Left lobe of liver (tissue), 2 donors: ENCODE measurements around the gene RSU1. TPM values are rescaled to one million over a fixed set of nuclear protein-coding genes. Genes with fewer than 3 reads are reported as not detected.

Source experiments
- ATAC-seq: fragments of 200-7000 bp; cut with Tn5 transposase; one replicate; pipeline ENCODE4 v1.9.1; 2020; ENCODE audit warnings: mild to moderate bottlenecking, moderate library complexity
- DNase-seq: peaks from one replicate; pipeline ENCODE4 v3.0.0-alpha.2; 2020; ENCODE audit warnings: low spot score
- total RNA-seq: library from RNA; stranded (reverse); gene quantifications from one replicate; pipeline ENCODE4 v1.2.1, GENCODE V29; 2021
- donor health status: DM: no; HTN: no; CAD: no; lungs with moderate emphysema.
- donor health status: DM: no; HTN: yes; CAD: no.

Gene RSU1
- total RNA-seq, 1 donor from 2014 or later, result 22.6 TPM

GRCh38 chr10:16745061-16745460 is 72.2 kb downstream of the RSU1 start:
- ATAC-seq (no peak), DNase-seq (no peak)

GRCh38 chr10:16742165-16742960 is 74.9 kb downstream of the RSU1 start:
- no peak for ATAC-seq

GRCh38 chr10:16741540-16741939 is 75.7 kb downstream of the RSU1 start:
- ATAC-seq (no peak), DNase-seq (no peak)

More at GRCh38 chr10:16742165-16742960, 74.9 kb downstream of the RSU1 start:
- no peak for DNase-seq

GRCh38 chr10:16737420-16737819 is 79.8 kb downstream of the RSU1 start:
- DNase-seq, result no peak
- ATAC-seq, result no peak

- ATAC-seq (no peak), DNase-seq (no peak)
These were observed 81.6 kb downstream of the RSU1 start for GRCh38 chr10:16735671-16736070.

- DNase-seq, result no peak
- ATAC-seq, result no peak
These were observed 84.8 kb downstream of the RSU1 start for GRCh38 chr10:16732376-16732775.

GRCh38 chr10:16728266-16728665 is 89.0 kb downstream of the RSU1 start:
- DNase-seq (no peak), ATAC-seq (no peak)

GRCh38 chr10:16727666-16728065 is 89.6 kb downstream of the RSU1 start:
- ATAC-seq (no peak), DNase-seq (no peak)

GRCh38 chr10:16724509-16724908 is 92.7 kb downstream of the RSU1 start:
- DNase-seq (no peak), ATAC-seq (no peak)

GRCh38 chr10:16720812-16721211 is 96.4 kb downstream of the RSU1 start:
- no peak for ATAC-seq

GRCh38 chr10:16717622-16718395 is 99.4 kb downstream of the RSU1 start:
- no peak for ATAC-seq
- no peak for DNase-seq

More at GRCh38 chr10:16720812-16721211, 96.4 kb downstream of the RSU1 start:
- no peak for DNase-seq

- DNase-seq (no peak), ATAC-seq (no peak)
These were observed 101.2 kb downstream of the RSU1 start for GRCh38 chr10:16716051-16716450.

GRCh38 chr10:16713290-16713689 is 103.9 kb downstream of the RSU1 start:
- ATAC-seq (no peak), DNase-seq (no peak)

- no peak for ATAC-seq
- no peak for DNase-seq
These were observed 104.3 kb downstream of the RSU1 start for GRCh38 chr10:16712883-16713282.

- DNase-seq (no peak), ATAC-seq (no peak)
These were observed 116.9 kb downstream of the RSU1 start for GRCh38 chr10:16700331-16700730.

- ATAC-seq, result no peak
- DNase-seq, result no peak
These were observed 117.7 kb downstream of the RSU1 start for GRCh38 chr10:16699435-16700057.

- ATAC-seq, result no peak
- DNase-seq, result no peak
These were observed 118.8 kb downstream of the RSU1 start for GRCh38 chr10:16698461-16698860.

- ATAC-seq (no peak), DNase-seq (no peak)
These were observed 126.8 kb downstream of the RSU1 start for GRCh38 chr10:16690417-16690816.

GRCh38 chr10:16689696-16690095 is 127.5 kb downstream of the RSU1 start:
- DNase-seq (no peak), ATAC-seq (no peak)

- DNase-seq (no peak), ATAC-seq (no peak)
These were observed 128.0 kb downstream of the RSU1 start for GRCh38 chr10:16689227-16689626.

- DNase-seq, result no peak
- no peak for ATAC-seq
These were observed 130.9 kb downstream of the RSU1 start for GRCh38 chr10:16686054-16686902.
